ENCODE measurements around the gene KCNQ1. TPM values are rescaled to one million over a fixed set of nuclear protein-coding genes. Genes with fewer than 3 reads are reported as not detected.

Gene KCNQ1
- total and polyA plus RNA-seq, 2 donors (not counting 1 experiment from before 2014, with no cell fraction given): 21.5 to 28.8 TPM

GRCh38 chr11:2807801-2808241 is 363.0 kb downstream of the KCNQ1 start:
- ChIA-PET CTCF (no interaction called here), POLR2A (no interaction called here)
- Histone ChIP-seq H3K9ac (ENCODE audit: low read length) (no peak overlapping the region), H3K27me3 (replicated peaks in 1 of 4; ENCODE audit: control extremely low read depth in 1 of 4, control insufficient read depth in 3 of 4, insufficient read depth in 4 of 4, low read length in 3 of 4) (peaks cover 0 to 2% (median 0%) of the 10 kb centered on the region in 4 experiments), H4K20me1 (ENCODE audit: control insufficient read depth, insufficient read depth, low read length, poor library complexity, severe bottlenecking) (no peaks in the 10 kb centered on the region), H3K9me3 (ENCODE audit: control extremely low read depth in 1 of 3, control insufficient read depth in 2 of 3, insufficient read depth in 1 of 3, low read length in 2 of 3) (peaks cover 0 to 19% (median 0%) of the 10 kb centered on the region in 3 donors), H3K4me3 (ENCODE audit: control extremely low read depth in 1 of 5, extremely low read depth in 1 of 5, insufficient read depth in 1 of 5, low read depth in 2 of 5, low read length in 4 of 5) (no peak overlapping the region), H3K36me3 (replicated peaks in 1 of 2; ENCODE audit: control extremely low read depth in 1 of 2, control insufficient read depth in 1 of 2, extremely low read depth in 1 of 2, insufficient read depth in 2 of 2, low read length in 1 of 2) (no peaks in the 10 kb centered on the region), H3K4me1 (ENCODE audit: control insufficient read depth in 2 of 2, insufficient read depth in 2 of 2, low read length in 2 of 2) (peaks cover 0 to 6% of the 10 kb centered on the region in 2 donors), H3K4me2 (replicated peaks; ENCODE audit: low read depth, low read length, poor library complexity, severe bottlenecking) (no peak overlapping the region), H3K27ac (ENCODE audit: low read length in 2 of 2) (no peak overlapping the region), H2AFZ (ENCODE audit: insufficient read depth, low read depth, low read length, poor library complexity, severe bottlenecking) (no peak overlapping the region), H3K79me2 (ENCODE audit: control insufficient read depth, insufficient read depth, low read length) (no peaks in the 10 kb centered on the region)
- no peak for ATAC-seq (ENCODE audit: low read depth)
- Mint-ChIP-seq H3K9me3 (ENCODE audit: insufficient read depth) (peaks cover 5% of the 10 kb centered on the region), H3K4me3 (no peak overlapping the region), H3K4me1 (peaks cover 4% of the 10 kb centered on the region), H3K27ac (no peak overlapping the region), H3K27me3 (no peaks in the 10 kb centered on the region)
- DNase-seq: no peak
- WGBS (ENCODE audit: insufficient coverage): 92% methylated on average over 10 of the region's 11 CpGs
- TF ChIP-seq EZH2 (IDR thresholded peaks at IDR 0.05; ENCODE audit: borderline replicate concordance, insufficient read depth, low read depth, low read length, poor library complexity, severe bottlenecking) (no peak), CTCF (IDR thresholded peaks at IDR 0.05) (no peak)
- intact Hi-C loops (cut with micrococcal nuclease): no loop called here

- TF ChIP-seq EZH2 (IDR thresholded peaks at IDR 0.05; ENCODE audit: borderline replicate concordance, insufficient read depth, low read depth, low read length, poor library complexity, severe bottlenecking) (no peak), CTCF (IDR thresholded peaks at IDR 0.05) (no peak)
- ATAC-seq (ENCODE audit: low read depth) (no peak), DNase-seq (no peak)
- Histone ChIP-seq H3K4me2 (replicated peaks; ENCODE audit: low read depth, low read length, poor library complexity, severe bottlenecking) (no peak overlapping the region), H3K36me3 (replicated peaks in 1 of 2; ENCODE audit: control extremely low read depth in 1 of 2, control insufficient read depth in 1 of 2, extremely low read depth in 1 of 2, insufficient read depth in 2 of 2, low read length in 1 of 2) (no peaks in the 10 kb centered on the region), H4K20me1 (ENCODE audit: control insufficient read depth, insufficient read depth, low read length, poor library complexity, severe bottlenecking) (no peaks in the 10 kb centered on the region), H3K9ac (ENCODE audit: low read length) (no peak overlapping the region), H3K27me3 (replicated peaks in 1 of 4; ENCODE audit: control extremely low read depth in 1 of 4, control insufficient read depth in 3 of 4, insufficient read depth in 4 of 4, low read length in 3 of 4) (peaks cover 0 to 2% (median 0%) of the 10 kb centered on the region in 4 experiments), H2AFZ (ENCODE audit: insufficient read depth, low read depth, low read length, poor library complexity, severe bottlenecking) (no peak overlapping the region), H3K9me3 (ENCODE audit: control extremely low read depth in 1 of 3, control insufficient read depth in 2 of 3, insufficient read depth in 1 of 3, low read length in 2 of 3) (peaks cover 0 to 26% (median 0%) of the 10 kb centered on the region in 3 donors), H3K4me3 (ENCODE audit: control extremely low read depth in 1 of 5, extremely low read depth in 1 of 5, insufficient read depth in 1 of 5, low read depth in 2 of 5, low read length in 4 of 5) (no peak overlapping the region), H3K79me2 (ENCODE audit: control insufficient read depth, insufficient read depth, low read length) (no peaks in the 10 kb centered on the region), H3K4me1 (ENCODE audit: control insufficient read depth in 2 of 2, insufficient read depth in 2 of 2, low read length in 2 of 2) (peaks cover 0 to 6% of the 10 kb centered on the region in 2 donors), H3K27ac (ENCODE audit: low read length in 2 of 2) (no peak overlapping the region)
- 86% methylated on average over 12 of the region's 15 CpGs for WGBS (ENCODE audit: insufficient coverage)
- intact Hi-C loops (cut with micrococcal nuclease): no loop called here
- H3K27ac Mint-ChIP-seq: no peak overlapping the region
- POLR2A ChIA-PET: no interaction called here
- CTCF ChIA-PET: no interaction called here
- peaks cover 4% of the 10 kb centered on the region for H3K4me1 Mint-ChIP-seq
- H3K27me3 Mint-ChIP-seq: no peaks in the 10 kb centered on the region
- H3K9me3 Mint-ChIP-seq (ENCODE audit: insufficient read depth): peaks cover 5% of the 10 kb centered on the region
- no peak overlapping the region for H3K4me3 Mint-ChIP-seq
Observed at GRCh38 chr11:2808850-2809846, 364.3 kb downstream of the KCNQ1 start.

Data from B cell (primary cell).